Measurements from ENCODE around the gene CPNE1.

CPNE1 gene

GRCh38 chr20:35669681-35670080 lies 5.0 kb upstream of the CPNE1 start:
- Mint-ChIP-seq H3K4me3 (no peak overlapping the region), H3K27me3 (no peaks in the 10 kb centered on the region), H3K9me3 (no peaks in the 10 kb centered on the region), H3K27ac (no peak overlapping the region), H3K4me1 (peaks cover 6% of the 10 kb centered on the region)
- ATAC-seq (no peak), DNase-seq (no peak)

- H3K4me3 Mint-ChIP-seq, result no peak overlapping the region
- H3K27ac Mint-ChIP-seq, result no peak overlapping the region
- H3K4me1 Mint-ChIP-seq, result peaks cover 7% of the 10 kb centered on the region
- no peaks in the 10 kb centered on the region for H3K27me3 Mint-ChIP-seq
- DNase-seq (no peak), ATAC-seq (no peak)
- H3K9me3 Mint-ChIP-seq, result no peaks in the 10 kb centered on the region
Measured at GRCh38 chr20:35669221-35669620, 4.5 kb upstream of the CPNE1 start.

GRCh38 chr20:35665949-35666288 lies 1.2 kb upstream of the CPNE1 start:
- H3K4me3 Mint-ChIP-seq, result peak overlapping the region in 1 of 2 donors; percentile 10
- H3K27me3 Mint-ChIP-seq, result no peaks in the 10 kb centered on the region
- no peak for DNase-seq
- H3K4me1 Mint-ChIP-seq, result peaks cover 19% of the 10 kb centered on the region
- no peak overlapping the region for H3K27ac Mint-ChIP-seq
- H3K9me3 Mint-ChIP-seq, result no peaks in the 10 kb centered on the region
- no peak for ATAC-seq

- DNase-seq (peak; percentile 75 to 83), ATAC-seq (peak; percentile 71)
- Mint-ChIP-seq H3K27me3 (no peaks in the 10 kb centered on the region), H3K27ac (peak overlapping the region; percentile 94 to 99), H3K4me3 (peak overlapping the region; percentile 92 to 98), H3K9me3 (no peaks in the 10 kb centered on the region), H3K4me1 (peaks cover 40% of the 10 kb centered on the region)
Measured at GRCh38 chr20:35663516-35664465, 909 bp downstream of the CPNE1 start.

- Mint-ChIP-seq H3K27ac (peak overlapping the region; percentile 94 to 99), H3K9me3 (no peaks in the 10 kb centered on the region), H3K27me3 (no peaks in the 10 kb centered on the region), H3K4me1 (peaks cover 48% of the 10 kb centered on the region), H3K4me3 (peak overlapping the region; percentile 92 to 98)
- no peak for ATAC-seq
- DNase-seq, result peak in 1 of 2 donors; percentile 23
Measured at GRCh38 chr20:35662551-35662950, 2.1 kb downstream of the CPNE1 start.

GRCh38 chr20:35661908-35662307 lies 2.8 kb downstream of the CPNE1 start:
- Mint-ChIP-seq H3K27ac (peak overlapping the region; percentile 94 to 99), H3K4me3 (peak overlapping the region; percentile 92 to 98), H3K4me1 (peaks cover 54% of the 10 kb centered on the region), H3K9me3 (no peaks in the 10 kb centered on the region), H3K27me3 (no peaks in the 10 kb centered on the region)
- DNase-seq (no peak), ATAC-seq (no peak)

- Mint-ChIP-seq H3K4me1 (peaks cover 62% of the 10 kb centered on the region), H3K27ac (peak overlapping the region; percentile 93 to 94), H3K9me3 (no peaks in the 10 kb centered on the region), H3K4me3 (peak overlapping the region; percentile 92 to 98), H3K27me3 (no peaks in the 10 kb centered on the region)
- ATAC-seq (no peak), DNase-seq (no peak)
Measured at GRCh38 chr20:35661053-35661452, 3.6 kb downstream of the CPNE1 start.

GRCh38 chr20:35660122-35660937 lies 4.4 kb downstream of the CPNE1 start:
- peak overlapping the region; percentile 92 to 98 for H3K4me3 Mint-ChIP-seq
- no peaks in the 10 kb centered on the region for H3K9me3 Mint-ChIP-seq
- H3K27ac Mint-ChIP-seq, result peak overlapping the region; percentile 93 to 94
- ATAC-seq (peak; percentile 36), DNase-seq (peak; percentile 14 to 26)
- no peaks in the 10 kb centered on the region for H3K27me3 Mint-ChIP-seq
- H3K4me1 Mint-ChIP-seq, result peaks cover 62% of the 10 kb centered on the region

- ATAC-seq, result no peak
- Mint-ChIP-seq H3K4me1 (peaks cover 56% of the 10 kb centered on the region), H3K4me3 (peak overlapping the region; percentile 16 to 62), H3K27ac (peak overlapping the region in 1 of 2 donors; percentile 28), H3K9me3 (no peaks in the 10 kb centered on the region), H3K27me3 (no peaks in the 10 kb centered on the region)
- DNase-seq, result no peak
Measured at GRCh38 chr20:35657271-35657670, 7.4 kb downstream of the CPNE1 start.

- Mint-ChIP-seq H3K9me3 (no peaks in the 10 kb centered on the region), H3K4me1 (peaks cover 56% of the 10 kb centered on the region), H3K4me3 (no peak overlapping the region), H3K27ac (no peak overlapping the region), H3K27me3 (no peaks in the 10 kb centered on the region)
- ATAC-seq (no peak), DNase-seq (no peak)
Measured at GRCh38 chr20:35654415-35654814, 10.3 kb downstream of the CPNE1 start.

- Mint-ChIP-seq H3K4me3 (no peak overlapping the region), H3K27ac (no peak overlapping the region), H3K27me3 (no peaks in the 10 kb centered on the region), H3K4me1 (peaks cover 52% of the 10 kb centered on the region), H3K9me3 (no peaks in the 10 kb centered on the region)
- DNase-seq (no peak), ATAC-seq (no peak)
Measured at GRCh38 chr20:35653893-35654292, 10.8 kb downstream of the CPNE1 start.

- H3K4me3 Mint-ChIP-seq, result no peak overlapping the region
- no peaks in the 10 kb centered on the region for H3K9me3 Mint-ChIP-seq
- no peak overlapping the region for H3K27ac Mint-ChIP-seq
- peaks cover 50% of the 10 kb centered on the region for H3K4me1 Mint-ChIP-seq
- no peak for ATAC-seq
- DNase-seq, result no peak
- H3K27me3 Mint-ChIP-seq, result no peaks in the 10 kb centered on the region
Measured at GRCh38 chr20:35653430-35653734, 11.3 kb downstream of the CPNE1 start.

GRCh38 chr20:35652641-35653429 lies 11.9 kb downstream of the CPNE1 start:
- H3K9me3 Mint-ChIP-seq, result no peaks in the 10 kb centered on the region
- no peak overlapping the region for H3K4me3 Mint-ChIP-seq
- peaks cover 54% of the 10 kb centered on the region for H3K4me1 Mint-ChIP-seq
- no peak overlapping the region for H3K27ac Mint-ChIP-seq
- DNase-seq (no peak), ATAC-seq (no peak)
- H3K27me3 Mint-ChIP-seq, result no peaks in the 10 kb centered on the region

- ATAC-seq (no peak), DNase-seq (no peak)
- no peak overlapping the region for H3K4me3 Mint-ChIP-seq
- no peak overlapping the region for H3K27ac Mint-ChIP-seq
- peaks cover 48% of the 10 kb centered on the region for H3K4me1 Mint-ChIP-seq
- no peaks in the 10 kb centered on the region for H3K27me3 Mint-ChIP-seq
- no peaks in the 10 kb centered on the region for H3K9me3 Mint-ChIP-seq
Measured at GRCh38 chr20:35651958-35652357, 12.7 kb downstream of the CPNE1 start.

- no peak for DNase-seq
- Mint-ChIP-seq H3K9me3 (no peaks in the 10 kb centered on the region), H3K27ac (peak overlapping the region in 1 of 2 donors; percentile 29), H3K4me1 (peaks cover 48% of the 10 kb centered on the region), H3K27me3 (no peaks in the 10 kb centered on the region), H3K4me3 (no peak overlapping the region)
- ATAC-seq, result no peak
Measured at GRCh38 chr20:35650632-35651031, 14.1 kb downstream of the CPNE1 start.
